Measurements from ENCODE around the gene SELENOS. TPM values are rescaled to one million over a fixed set of nuclear protein-coding genes. Genes with fewer than 3 reads are reported as not detected.
A peak's percentile ranks its signal among the peaks of the same experiment; 100 is the strongest.

The SELENOS gene
- total RNA-seq, 4 donors from 2014 or later, result 50.4 to 77.3 (median 65.6) TPM

DNA sequence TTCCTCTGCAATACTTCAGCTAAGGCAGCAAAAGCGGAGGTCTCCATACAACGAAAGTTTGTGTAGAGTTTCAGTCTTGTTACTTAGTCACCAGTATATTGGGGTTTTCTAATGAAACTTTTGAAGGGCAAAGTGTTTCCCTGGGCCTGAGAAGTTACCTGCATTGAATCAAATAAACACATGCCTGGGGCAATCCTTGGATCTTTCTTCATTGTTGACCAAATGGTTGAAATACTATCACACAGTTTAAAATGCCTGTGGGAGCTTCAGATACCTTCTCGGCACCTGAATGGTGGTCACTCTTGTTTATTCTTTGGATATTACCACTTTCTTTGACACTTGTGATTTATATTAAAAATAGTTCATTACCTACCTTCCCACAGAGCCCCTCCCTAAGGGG lies 24.4 kb downstream of the SELENOS start:
- Histone ChIP-seq H3K36me3 (no peaks in the 10 kb centered on the region), H3K27me3 (no peaks in the 10 kb centered on the region), H3K27ac (peak overlapping the region in 2 of 3 donors; percentile 71 to 82), H3K4me3 (replicated peaks in 1 of 3) (peak overlapping the region; percentile 60 to 86 (median 63)), H3K4me1 (peaks cover 8 to 21% of the 10 kb centered on the region in 2 donors), H3K9me3 (no peaks in the 10 kb centered on the region)
- WGBS, 2 donors, result 52 to 59% methylated on average over 3 of the region's 3 CpGs
- no peak for DNase-seq
- no peak for TF ChIP-seq POLR2A (IDR thresholded peaks at IDR 0.05)
- TF ChIP-seq, protein P1, sequence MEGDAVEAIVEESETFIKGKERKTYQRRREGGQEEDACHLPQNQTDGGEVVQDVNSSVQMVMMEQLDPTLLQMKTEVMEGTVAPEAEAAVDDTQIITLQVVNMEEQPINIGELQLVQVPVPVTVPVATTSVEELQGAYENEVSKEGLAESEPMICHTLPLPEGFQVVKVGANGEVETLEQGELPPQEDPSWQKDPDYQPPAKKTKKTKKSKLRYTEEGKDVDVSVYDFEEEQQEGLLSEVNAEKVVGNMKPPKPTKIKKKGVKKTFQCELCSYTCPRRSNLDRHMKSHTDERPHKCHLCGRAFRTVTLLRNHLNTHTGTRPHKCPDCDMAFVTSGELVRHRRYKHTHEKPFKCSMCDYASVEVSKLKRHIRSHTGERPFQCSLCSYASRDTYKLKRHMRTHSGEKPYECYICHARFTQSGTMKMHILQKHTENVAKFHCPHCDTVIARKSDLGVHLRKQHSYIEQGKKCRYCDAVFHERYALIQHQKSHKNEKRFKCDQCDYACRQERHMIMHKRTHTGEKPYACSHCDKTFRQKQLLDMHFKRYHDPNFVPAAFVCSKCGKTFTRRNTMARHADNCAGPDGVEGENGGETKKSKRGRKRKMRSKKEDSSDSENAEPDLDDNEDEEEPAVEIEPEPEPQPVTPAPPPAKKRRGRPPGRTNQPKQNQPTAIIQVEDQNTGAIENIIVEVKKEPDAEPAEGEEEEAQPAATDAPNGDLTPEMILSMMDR (IDR thresholded peaks at IDR 0.05), result no peak
- intact Hi-C loops (cut with DNase I), result loop anchor here (10.0 kb wide), 1 partner anchor 338 kb away; the partner anchor contains the start of gene LRRK1

DNA sequence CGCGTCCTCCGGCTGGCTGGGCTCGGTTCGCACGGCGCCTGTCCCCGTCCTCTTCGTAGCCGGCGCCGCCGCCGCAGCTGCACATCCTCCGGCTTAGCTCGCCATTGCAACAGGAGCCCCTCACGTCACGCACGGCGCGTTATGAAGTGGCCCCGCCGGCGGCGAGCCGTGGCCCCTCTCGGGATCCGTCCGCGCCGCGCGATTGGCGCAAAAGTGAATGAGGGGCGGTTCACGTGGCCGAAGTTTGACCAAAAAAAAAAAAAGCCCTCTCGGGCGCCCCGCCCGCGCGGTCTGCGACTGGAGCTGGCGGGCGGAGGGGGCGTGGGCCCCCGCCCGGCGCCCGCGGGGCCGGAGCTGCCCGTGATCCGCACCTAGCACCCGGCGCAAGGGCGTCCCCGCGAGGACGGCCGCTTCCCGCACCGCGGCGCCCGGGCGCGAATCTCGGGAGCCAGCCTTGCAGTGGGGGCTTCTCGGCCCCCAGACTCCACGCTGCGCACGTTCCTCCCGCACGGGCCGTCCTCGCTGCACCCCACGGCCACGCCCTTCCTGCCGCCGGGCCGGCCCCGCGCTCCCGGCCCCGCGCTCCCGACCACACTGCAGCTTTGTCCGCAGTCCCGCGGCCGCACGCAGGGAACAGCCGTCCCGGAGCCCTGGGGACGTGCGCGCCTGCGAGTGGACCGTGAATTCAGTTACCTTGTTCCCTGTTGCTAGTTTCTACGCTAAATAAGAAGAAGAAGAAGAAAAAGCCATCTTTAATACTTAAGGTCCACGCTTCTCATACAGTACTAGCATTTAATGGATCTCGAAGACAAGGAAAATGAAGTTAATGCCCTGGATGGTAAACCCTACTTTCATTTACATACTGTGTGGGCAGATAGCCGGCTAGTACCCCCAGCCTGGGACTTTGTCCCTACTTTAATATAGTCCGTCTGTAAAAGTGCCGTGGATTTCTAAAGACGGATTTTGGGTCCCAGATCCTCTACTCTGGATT lies 25.2 kb downstream of the SELENOS start, which contains the start of gene CHSY1:
Gene CHSY1, minus strand, starts transcription at position 219 of the 991 bp plus-strand sequence. CDS start 592 bp downstream, outside the sequence.
- Histone ChIP-seq H3K4me3 (replicated peaks in 1 of 3) (peak within 1 kb of the TSS; percentile 64 to 86 (median 78)), H3K27ac (peak within 1 kb of the TSS; percentile 62 to 82 (median 81)), H3K9me3 (no peaks in the 10 kb centered on the region), H3K36me3 (no peaks in the 10 kb centered on the region), H3K27me3 (no peaks in the 10 kb centered on the region), H3K4me1 (peaks cover 9 to 21% of the 10 kb centered on the region in 2 donors)
- peak; percentile 88 to 91 for DNase-seq
- TF ChIP-seq, protein P1 (IDR thresholded peaks at IDR 0.05), result peak in 2 of 6 experiments; percentile 30 to 33
- peak in 1 of 2 donors; percentile 68 for TF ChIP-seq POLR2A (IDR thresholded peaks at IDR 0.05)
- intact Hi-C loops (cut with DNase I), result loop anchor here (10.0 kb wide), 1 partner anchor 337 kb away; the partner anchor contains the start of gene LRRK1
- WGBS, 2 donors, result 2 to 4% methylated on average over 22 to 26 of the region's 108 CpGs

DNA sequence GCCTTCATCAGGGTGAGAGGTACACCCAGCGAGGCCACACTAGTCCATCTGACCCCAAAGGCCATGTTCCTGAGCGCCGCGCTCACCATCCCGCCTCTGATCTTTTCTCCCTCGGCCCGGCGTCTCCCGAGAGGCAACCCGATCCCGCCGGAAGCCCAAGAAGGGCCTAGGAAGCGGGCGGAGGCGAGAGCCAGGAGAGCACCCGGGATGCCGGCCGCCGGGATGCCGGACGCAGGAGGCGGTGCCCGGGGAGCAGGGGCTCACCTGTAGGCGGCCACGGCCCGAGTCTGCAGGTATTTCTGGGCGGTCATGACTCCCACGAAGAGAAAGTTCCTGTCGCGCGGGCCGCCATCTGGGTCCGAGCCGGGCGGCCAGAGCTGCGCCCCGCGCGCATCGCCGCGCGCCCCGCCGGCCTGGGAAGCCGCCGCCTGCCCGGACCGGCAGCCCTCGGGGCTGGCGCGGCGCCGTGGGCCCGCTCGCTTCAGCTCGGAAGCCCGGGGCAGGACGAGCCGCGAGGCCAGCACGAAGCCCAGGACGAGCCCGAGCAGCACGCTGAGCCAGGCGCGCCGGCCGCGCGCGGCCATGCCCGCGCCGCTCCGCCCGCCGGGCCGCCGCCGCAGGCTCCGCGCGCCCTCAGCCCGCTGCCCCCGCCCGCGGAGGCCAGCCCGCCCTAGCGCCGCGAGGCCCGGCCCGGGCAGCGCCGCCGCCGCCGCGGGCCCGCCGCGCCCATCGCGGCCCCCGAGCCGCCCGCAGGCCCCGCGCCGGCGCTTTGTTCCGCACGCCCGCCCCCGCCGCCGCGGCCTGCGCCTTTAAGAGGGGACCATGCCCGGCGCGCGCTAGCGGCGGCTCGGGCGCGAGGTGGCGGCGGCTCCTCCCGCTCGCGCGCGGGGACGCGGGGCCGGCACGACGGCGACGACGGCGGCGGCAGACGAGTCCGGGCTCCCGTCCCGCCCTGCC lies 26.1 kb downstream of the SELENOS start:
- H3K4me1 ChIP-seq, result peaks cover 9 to 21% of the 10 kb centered on the region in 2 donors
- H3K27me3 ChIP-seq, result no peaks in the 10 kb centered on the region
- no peaks in the 10 kb centered on the region for H3K36me3 ChIP-seq
- 0% methylated on average over 3 to 27 of the region's 150 CpGs for WGBS, 2 donors
- H3K9me3 ChIP-seq, result no peaks in the 10 kb centered on the region
- peak; percentile 44 to 56 for DNase-seq
- TF ChIP-seq, protein P1 (IDR thresholded peaks at IDR 0.05), result no peak
- peak in 1 of 2 donors; percentile 39 for TF ChIP-seq POLR2A (IDR thresholded peaks at IDR 0.05)
- intact Hi-C loops (cut with DNase I), result loop anchor here (10.0 kb wide), 1 partner anchor 336 kb away; the partner anchor contains the start of gene LRRK1
- H3K27ac ChIP-seq, result peak overlapping the region; percentile 62 to 82 (median 81)
- H3K4me3 ChIP-seq (replicated peaks in 1 of 3), result peak overlapping the region; percentile 42 to 78 (median 64)

GRCh38 chr15:101250341-101250831 lies 26.9 kb downstream of the SELENOS start:
- H3K4me1 ChIP-seq, result peaks cover 9 to 21% of the 10 kb centered on the region in 2 donors
- no peaks in the 10 kb centered on the region for H3K9me3 ChIP-seq
- DNase-seq, result no peak
- intact Hi-C loops (cut with DNase I), result loop anchor here (10.0 kb wide), 1 partner anchor 336 kb away; the partner anchor contains the start of gene LRRK1
- WGBS, 2 donors, result 11 to 13% methylated on average over 4 to 6 of the region's 6 CpGs
- TF ChIP-seq POLR2A (IDR thresholded peaks at IDR 0.05), result no peak
- TF ChIP-seq, protein P1 (IDR thresholded peaks at IDR 0.05), result no peak
- no peaks in the 10 kb centered on the region for H3K36me3 ChIP-seq
- H3K4me3 ChIP-seq (replicated peaks in 1 of 3), result peak overlapping the region; percentile 42 to 78 (median 64)
- peak overlapping the region in 2 of 3 donors; percentile 40 to 70 for H3K27ac ChIP-seq
- H3K27me3 ChIP-seq, result no peaks in the 10 kb centered on the region

Measured in thyroid gland (tissue), 4 donors.